SH-SY5Y (cell line): Measurements from ENCODE around the gene EGR4.

Experiments
- GATA2 ChIP-seq: IDR thresholded peaks from 2 replicates; pipeline ENCODE4 v1.6.1; 2011; ENCODE audit warnings: mild to moderate bottlenecking, low read depth, low read length
- GATA3 ChIP-seq: IDR thresholded peaks from 2 replicates; pipeline ENCODE4 v1.6.1; 2011; ENCODE audit warnings: low read depth, mild to moderate bottlenecking, low read length, moderate library complexity

GRCh38 chr2:73314441-73314840, 21.1 kb upstream of the EGR4 start:
- TF ChIP-seq GATA2 = no peak
- TF ChIP-seq GATA3 = no peak
